GM19023 (cell line): Measurements from ENCODE around the gene ENPP3.

ENCODE experiments used
- ATAC-seq: cut with Tn5 transposase; IDR thresholded peaks from one replicate; pipeline ENCODE4 v1.9.1; 2021; ENCODE audit warnings: mild to moderate bottlenecking, moderate library complexity; ENCODE audit not compliant: unreplicated experiment

Gene ENPP3

DNA sequence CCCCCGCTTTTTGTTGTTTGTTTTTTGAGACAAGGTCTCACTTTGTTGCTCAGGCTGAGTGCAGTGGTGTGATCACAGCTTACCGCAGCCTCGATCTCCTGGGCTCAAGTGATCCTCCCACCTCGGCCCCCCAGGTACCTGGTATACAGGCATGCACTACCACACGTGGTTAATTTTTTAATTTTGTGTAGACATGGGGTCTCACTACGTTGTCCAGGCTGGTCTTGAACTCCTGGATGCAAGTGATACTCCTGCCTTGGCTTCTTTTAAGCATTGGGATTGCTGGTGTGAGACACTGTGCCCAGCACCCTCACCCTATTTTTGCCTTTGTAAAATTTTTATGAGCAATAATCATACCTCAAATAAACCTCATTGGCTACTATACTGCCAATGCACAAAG is 5.5 kb downstream of the ENPP3 start:
- no peak for ATAC-seq

DNA sequence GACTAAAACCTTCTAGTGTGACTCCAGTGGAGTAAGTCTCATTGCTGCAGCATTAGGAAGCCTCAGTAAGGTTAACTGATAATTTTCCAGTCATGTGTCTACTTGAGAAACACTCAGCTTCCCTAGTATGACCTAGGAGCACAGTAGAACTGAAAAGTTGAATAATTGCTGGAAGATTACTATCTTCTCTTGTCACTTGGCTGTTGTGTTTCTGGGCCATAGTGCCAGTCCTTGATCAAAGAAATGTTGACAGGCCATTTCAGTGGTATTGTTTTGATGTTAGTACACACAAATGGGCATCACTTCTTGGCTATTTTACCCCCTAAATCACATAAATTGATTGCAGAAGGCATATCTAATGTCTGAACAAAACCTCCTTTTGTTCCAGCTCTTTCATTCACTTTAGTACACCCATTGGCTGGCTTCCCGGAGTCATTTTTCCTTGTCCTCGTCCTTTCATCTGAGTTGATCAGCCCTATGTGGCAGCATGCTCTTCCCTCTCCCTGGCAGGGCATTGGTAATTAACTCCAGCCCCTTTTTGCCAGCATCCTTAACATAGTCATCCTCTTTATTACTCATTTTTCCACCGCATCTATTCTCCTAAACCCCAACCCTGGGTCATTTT is 6.0 kb downstream of the ENPP3 start:
- ATAC-seq, result no peak

DNA sequence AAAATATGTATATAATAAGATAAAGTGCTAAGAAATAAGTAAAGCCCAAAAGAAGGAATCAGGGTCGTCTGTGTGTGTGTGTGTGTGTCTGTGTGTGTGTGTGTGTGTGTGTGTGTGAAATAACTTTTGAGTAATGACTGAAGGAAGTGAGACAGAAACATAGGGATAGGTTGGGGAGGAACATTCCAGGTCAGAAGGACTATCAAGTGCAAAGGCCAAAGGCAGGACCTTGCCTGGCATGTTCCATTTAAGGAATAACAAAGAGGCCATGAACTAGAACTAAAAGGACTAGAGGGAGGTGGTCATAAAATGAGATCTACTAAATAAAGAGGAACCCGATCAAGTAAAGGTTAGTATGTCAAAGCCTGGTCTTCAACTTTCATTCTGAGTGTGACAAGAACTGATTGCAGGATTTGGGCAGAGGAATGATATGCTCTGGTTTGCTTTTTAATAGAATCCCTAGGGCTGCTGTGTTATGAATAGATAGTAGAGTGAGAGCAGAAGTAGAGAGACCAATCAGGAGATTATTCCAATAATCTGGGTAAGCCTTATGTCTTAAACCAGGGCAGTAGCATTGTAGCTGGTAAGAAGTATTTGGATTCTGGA is 6.9 kb downstream of the ENPP3 start:
- ATAC-seq, result no peak

DNA sequence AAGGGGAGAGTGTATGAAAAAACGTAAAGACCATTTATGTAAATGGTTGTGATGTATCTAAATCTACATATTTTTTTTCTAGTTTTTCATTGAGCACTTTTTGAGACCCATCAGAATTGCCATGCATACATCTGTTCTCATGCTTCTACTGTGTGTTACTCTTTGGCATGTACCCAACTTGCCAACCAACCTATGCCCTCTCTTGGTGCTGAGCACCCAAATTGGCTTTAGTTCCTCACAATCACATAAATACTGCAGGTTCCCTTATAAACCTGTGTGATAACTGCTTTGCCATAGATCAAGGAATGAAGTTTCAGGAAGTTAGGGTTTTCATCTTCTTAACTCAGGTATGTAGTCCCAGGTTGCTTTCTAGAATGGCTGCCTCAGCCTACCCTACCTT is 7.8 kb downstream of the ENPP3 start:
- no peak for ATAC-seq

DNA sequence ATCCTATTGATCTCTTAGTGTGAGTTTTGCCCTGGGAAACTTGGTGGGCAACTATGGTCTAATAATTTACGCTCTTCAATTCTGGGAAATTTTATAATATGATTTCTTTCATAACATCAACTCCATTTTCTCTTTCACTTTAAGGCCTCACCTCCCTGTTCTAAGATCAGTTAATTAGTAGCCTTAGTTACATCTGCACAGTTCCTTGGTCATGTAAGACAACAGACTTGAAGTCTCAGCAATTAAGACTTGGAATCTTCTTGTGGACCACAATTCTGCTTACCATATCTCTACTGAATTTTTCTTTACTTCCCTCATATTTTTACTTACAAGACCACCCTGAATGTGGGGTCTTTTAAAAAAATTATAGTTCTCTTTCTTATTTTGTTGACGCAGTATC is 8.7 kb downstream of the ENPP3 start:
- ATAC-seq, result no peak

DNA sequence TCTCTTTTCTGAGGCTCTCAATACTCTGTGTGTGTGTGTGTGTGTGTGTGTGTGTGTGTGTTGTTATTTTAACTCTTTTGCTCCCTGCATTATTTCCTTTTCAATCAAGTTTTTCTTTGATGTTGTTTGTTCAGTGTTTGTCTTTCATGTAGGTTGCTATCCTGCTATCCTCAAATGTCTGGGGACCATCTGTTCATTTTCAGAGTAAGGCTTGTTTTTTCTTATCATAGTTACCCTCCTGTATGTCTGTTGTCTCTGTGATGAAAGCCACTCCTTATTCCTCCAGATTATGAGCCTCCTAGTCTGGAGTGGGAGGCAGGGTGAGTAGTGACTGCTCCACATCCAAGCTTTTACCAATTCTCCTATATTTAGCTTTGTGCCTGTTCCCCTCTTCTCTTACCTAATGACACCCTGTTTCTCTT is 9.2 kb downstream of the ENPP3 start:
- ATAC-seq, result no peak

DNA sequence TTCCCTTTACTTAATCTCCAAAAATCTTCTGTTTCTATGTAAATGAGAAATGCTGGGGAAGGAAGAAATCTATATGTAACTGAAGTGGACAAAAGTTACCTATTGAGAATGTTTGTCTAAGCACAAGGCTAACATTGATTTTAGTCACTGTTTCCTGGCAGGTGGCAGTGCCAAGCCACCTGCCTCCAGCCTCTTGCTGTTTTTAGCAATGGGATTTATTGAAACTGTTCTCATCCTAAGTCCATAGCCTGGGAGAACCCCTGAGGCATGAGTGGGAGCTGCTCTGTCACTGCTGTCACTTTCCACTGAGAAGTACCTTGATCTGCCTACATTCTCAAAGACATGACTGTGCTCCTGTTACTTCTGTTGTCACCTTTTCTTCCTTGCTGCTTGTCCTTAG is 14.7 kb downstream of the ENPP3 start:
- no peak for ATAC-seq

DNA sequence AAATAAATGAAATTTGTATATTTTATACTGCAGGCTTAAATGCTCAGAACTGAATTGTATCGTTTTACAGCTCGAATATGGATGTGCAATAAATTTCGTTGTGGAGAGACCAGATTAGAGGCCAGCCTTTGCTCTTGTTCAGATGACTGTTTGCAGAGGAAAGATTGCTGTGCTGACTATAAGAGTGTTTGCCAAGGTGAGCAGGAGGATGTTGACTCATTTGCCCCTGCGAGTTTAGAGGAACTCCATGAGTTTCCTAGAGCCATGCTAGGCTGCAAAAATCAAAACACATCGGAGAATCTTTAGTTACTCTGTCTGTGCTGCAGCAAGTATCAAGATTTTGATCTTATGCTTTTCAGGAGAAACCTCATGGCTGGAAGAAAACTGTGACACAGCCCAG is 15.4 kb downstream of the ENPP3 start:
- no peak for ATAC-seq

DNA sequence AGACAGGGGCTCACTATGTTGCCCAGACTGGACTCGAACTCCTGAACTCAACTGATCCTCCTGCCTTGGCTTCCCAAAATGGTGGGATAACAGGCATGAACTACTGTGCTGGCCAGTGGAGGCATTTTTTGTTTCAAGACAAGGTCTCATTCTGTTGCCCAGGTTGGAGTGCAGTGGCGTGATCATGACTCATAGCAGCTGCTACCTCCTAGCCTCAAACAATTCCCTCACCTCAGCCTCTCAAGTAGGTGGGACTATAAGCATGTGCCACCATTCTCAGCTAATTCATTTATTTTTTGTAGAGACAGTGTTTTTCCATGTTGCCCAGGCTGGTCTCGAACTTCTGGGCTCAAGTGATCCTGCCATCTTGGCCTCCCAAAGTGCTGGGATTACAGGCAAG is 17.2 kb downstream of the ENPP3 start:
- ATAC-seq, result no peak

DNA sequence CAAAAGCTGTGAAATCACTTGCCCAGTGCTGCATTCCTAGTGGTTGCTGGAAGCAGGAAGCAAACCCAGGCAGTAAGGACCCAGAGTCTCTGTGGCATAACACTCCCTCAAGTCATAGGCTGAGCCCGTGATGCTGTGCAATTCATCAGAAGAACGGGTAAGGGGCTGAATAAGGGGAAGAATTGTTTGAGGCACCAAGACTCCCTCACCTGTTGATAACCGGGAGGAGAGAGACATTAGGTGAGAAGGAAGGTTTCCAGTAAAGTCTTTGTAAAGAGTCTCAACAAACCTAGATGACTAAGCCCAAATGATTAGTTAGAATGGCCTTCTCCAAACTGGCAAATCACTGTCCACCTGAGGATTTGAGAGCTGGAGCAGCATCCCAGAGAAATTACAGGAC is 18.3 kb downstream of the ENPP3 start:
- ATAC-seq, result no peak

DNA sequence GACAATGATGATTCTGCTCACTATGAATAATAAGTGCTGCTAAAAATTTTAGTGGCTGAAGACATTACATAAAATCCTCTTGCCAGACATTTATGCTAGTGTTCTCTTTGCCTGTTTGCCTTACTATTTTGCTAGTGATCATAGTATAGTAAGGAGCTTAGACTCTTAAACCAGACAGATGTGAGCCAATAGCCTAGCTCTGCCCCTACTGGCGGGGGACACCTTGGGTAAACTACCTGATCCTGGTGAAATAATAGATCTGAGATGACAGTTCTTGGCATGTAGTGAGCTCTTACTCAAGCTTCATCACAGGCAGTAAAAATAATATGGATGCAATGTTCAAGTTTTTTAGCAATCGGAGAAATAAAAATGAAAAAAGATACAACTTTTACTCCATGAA is 18.8 kb downstream of the ENPP3 start:
- ATAC-seq, result no peak

DNA sequence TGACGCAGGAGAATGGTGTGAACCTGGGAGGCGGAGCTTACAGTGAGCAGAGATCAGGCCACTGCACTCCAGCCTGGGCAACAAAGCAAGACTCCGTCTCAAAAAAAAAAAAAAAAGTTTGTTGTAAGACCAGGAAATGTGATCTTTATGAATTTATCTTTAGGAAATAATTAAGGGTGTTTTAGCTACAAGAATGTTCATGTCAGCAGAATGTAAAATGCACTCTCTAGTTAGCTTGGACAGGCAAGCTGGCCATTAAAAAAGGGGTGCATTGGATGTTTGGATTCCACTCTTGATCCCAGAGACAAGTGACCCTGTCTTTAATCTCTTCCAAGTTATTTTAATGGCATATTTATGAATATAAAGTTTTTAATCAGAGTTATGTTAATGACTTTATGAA is 19.6 kb downstream of the ENPP3 start:
- ATAC-seq, result no peak

DNA sequence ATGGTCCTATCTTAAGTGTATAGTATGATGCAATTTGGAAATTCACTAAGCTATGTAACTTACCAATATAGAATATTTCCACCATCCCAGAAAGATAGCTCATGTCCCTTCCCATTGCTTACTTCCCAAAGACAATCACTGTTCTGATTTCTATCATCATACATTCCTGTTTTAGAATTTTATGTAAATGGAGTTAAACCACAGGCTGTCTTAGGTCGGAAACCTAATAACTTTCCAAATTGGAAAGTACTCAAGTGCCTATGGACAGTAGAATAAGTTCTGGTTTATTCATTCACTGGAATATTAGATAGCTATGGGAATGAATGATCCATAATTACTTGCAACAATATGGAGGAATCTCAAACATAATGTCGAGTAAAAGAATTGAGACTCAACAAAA is 20.1 kb downstream of the ENPP3 start:
- ATAC-seq, result no peak

DNA sequence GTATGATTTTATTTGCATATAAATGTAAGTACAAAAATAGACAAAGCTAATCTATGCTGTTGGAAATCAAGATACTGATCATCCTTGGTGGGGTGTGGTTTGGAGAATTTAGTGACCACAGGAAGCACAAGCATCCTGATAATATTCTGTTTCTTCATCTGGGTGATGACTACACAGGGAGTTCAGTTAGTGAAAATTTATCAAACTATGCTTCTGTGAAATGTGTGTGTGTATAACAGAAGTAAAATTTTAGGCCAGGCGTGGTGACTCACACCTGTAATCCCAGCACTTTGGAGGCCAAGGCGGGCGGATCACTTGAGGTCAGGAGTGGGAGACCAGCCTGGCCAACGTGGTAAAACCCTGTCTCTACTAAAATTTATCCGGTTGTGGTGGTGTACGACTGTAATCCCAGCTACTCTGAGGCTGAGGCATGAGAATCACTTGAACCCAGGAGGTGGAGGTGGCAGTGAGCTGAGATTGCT is 20.6 kb downstream of the ENPP3 start:
- ATAC-seq, result no peak

DNA sequence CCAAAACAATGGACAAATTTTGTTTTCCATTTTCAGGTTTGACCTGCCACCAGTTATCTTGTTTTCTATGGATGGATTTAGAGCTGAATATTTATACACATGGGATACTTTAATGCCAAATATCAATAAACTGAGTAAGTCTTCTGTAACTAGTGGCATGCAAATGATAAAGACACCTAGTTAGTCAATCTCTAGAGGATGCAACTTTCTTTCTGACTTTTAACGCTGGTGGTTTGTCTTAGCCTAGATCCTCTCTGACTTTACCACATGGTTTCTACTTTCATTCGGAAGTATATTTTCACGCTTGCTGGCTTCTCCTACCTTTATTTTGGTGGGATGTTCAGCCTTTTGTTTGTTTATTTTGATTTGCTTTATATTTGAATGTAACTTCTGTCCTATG is 21.2 kb downstream of the ENPP3 start:
- ATAC-seq, result no peak

DNA sequence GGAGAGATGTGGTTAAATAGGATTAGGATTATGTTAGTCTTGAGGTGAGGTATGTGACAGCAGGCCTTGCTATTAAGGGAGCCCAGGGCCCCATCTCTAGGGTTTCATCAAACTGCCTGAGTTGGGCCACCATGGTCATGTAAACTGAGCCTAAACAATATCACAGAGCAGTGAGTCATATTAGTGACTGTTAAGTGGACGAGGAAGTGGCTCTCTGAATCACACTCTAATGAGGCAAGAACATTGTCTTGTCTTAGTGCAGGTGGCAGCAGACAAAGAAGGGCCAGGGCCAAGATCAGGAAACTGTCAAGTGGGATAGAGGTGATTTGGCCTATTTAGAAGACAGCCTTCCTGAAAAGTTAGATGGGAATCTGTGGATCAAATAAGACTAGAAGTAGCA is 23.1 kb downstream of the ENPP3 start:
- no peak for ATAC-seq

DNA sequence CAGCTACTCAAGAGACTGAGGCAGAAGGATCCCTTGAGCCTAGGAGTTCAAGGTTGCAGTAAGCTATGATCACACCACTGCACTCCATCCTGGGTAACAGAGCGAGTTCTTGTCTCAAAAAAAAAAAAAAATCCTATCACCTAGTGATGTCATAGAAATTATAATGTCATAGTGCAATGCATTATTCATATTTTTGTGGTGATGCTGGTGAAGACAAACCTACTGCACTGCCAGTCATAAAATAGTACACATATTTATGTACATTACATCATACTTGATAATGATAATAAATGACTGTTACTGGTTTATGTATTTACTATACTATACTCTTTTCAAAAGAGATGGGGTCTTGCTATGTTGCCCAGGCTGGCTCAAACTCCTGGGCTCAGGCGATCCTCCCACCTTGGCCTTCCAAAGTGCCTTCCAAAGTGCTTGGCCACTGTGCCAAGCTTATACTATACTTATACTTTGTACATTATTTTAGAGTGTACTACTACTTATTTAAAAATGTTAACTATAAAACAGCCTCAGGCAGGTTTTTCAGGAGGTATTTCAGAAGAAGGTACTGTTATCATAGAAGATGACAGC is 26.6 kb downstream of the ENPP3 start:
- no peak for ATAC-seq

DNA sequence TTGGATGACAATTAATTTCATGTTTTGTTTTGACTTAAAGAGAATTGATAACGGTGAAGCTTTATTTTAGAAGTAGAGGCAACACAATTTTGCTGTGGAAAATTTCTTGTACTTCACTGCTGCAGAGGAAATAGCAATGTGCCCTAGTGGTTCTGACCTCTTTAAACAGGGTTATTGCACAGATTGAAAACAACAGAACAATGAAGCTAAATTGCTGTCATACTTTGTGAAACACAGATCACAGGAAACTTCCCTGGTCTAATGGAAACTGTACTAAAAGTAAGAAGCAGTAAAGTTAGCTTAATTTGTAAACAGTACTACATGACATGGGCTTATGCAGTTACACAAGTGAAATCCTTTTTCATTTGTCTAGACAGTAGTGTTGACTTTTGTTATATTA is 32.8 kb downstream of the ENPP3 start:
- ATAC-seq, result no peak

DNA sequence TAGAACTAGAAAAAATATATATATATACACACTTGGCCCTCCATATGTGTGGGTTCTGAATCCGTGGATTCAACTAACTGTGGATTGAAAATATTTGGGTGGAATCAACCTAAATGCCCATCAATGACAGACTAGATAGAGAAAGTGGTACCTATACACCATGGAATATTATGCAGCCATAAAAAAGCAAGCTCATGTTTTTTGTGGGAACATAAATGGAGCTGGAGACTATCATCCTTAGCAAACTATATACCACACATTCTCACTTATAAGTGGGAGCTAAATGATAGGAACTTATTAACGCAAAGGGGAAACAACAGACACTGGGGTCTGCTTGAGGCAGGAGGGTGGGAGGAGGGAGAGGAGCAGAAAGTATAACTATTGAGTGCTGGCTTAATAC is 36.1 kb downstream of the ENPP3 start:
- no peak for ATAC-seq

DNA sequence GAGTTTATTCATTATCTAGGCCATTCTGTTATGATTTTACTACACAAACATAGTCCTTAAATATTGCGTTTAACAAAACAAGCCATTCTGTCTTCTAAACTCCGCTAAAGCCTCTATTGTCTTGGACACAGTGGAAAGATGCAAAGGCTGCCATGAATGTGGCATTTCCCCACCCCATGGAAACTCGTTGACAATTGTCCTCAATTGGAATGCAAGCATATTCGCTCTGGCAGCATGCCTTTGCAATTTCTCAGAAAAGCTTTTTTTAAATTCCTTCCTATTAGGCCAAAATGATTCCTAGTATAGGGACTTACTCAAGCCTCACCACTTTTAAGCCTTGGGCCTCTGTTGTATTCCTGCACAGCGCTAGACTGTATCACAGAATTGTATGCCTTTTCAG is 41.3 kb downstream of the ENPP3 start:
- ATAC-seq, result no peak

DNA sequence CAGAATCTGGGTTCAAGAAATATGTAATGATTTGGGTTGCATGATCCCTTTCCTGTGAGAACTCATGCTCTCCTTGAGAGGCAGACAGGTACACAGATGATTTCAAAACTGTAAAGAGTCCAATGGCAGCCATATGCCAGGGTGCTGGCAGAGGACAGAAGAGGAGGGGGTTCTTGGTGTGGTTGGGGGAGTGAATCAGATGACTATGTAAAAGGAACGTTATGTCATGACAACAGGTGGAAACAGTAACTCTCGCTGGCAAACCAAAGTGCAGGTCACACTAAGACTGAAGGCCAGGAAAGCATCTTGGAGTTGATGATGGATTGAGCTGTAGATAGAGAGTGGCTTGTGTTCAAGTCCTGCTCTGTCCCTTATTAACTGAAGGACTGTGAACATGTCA is 43.8 kb downstream of the ENPP3 start:
- no peak for ATAC-seq

DNA sequence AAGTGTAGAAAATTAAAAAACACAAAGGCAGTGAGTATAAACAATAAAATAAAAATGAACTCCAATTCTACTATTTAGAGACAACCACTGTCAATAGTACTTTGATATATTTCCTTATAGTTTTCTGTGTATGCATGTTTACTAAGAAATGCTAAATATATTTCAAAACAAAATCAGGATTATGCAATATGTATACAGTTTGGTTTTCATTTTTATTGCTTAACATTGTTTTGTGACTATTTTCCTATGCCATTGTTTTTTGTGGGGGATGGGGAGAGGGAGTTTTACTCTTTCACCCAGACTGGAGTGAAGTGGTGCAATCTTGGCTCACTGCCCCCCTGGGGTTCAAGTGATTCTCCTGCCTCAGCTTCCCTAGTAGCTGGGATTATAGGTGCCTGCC is 44.5 kb downstream of the ENPP3 start:
- no peak for ATAC-seq

DNA sequence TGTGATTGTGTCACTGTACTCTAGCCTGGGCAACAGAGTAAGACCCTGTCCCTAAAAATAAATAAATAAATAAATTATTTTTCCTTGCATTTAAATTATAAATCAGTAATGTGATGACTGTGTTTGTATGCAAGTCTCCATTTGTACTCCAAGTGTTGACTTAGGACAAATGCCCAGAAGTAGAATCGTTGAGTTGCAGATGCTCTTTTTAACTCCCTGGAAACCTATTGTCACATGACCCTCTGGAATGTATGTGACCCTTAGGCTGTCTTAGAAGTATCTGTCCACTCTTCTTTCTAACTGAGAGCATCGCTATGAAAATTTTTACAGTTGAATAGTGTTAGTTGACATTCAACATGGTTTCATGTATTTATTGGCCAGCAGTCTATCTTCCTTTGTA is 45.3 kb downstream of the ENPP3 start:
- no peak for ATAC-seq
